Stimulated activated naive CD8-positive, alpha-beta T cell treated with anti-CD3 and anti-CD28 coated beads, Interleukin-15, amount 100 ng/mL, for 72 hours (primary cell): ENCODE results near the gene BLOC1S6.
A peak's percentile ranks its signal among the peaks of the same experiment; 100 is the strongest.

Experiments used
- ATAC-seq: fragments of 150-1000 bp; cut with Tn5 transposase; 2 replicates; pipeline ENCODE4 v1.10.0; 2021; ENCODE audit warnings: mild to moderate bottlenecking, moderate library complexity
- DNase-seq, 2 donors: peaks; one replicate each; pipeline ENCODE4 v3.0.0; 2021 to 2022
- H3K27ac Mint-ChIP-seq, 2 donors: one replicate each; pipeline ENCODE4 v1.8.0; 2022; ENCODE audit warnings: mild to moderate bottlenecking in 2 of 2, mixed read lengths in 2 of 2, moderate library complexity in 2 of 2
- H3K27me3 Mint-ChIP-seq: one replicate; pipeline ENCODE4 v1.8.0; 2022; ENCODE audit warnings: mixed read lengths
- H3K4me1 Mint-ChIP-seq: one replicate; pipeline ENCODE4 v1.8.0; 2022; ENCODE audit warnings: mild to moderate bottlenecking, mixed read lengths
- H3K4me3 Mint-ChIP-seq, 2 donors: one replicate each; pipeline ENCODE4 v1.8.0; 2022; ENCODE audit warnings: mild to moderate bottlenecking in 2 of 2, mixed read lengths in 2 of 2, moderate library complexity in 1 of 2
- H3K9me3 Mint-ChIP-seq, 2 donors: one replicate each; pipeline ENCODE4 v1.8.0; 2022; ENCODE audit warnings: mixed read lengths in 2 of 2

Gene BLOC1S6

GRCh38 chr15:45583731-45584639, 3.2 kb upstream of the BLOC1S6 start:
- Mint-ChIP-seq H3K27me3 (no peaks in the 10 kb centered on the region), H3K27ac (no peak overlapping the region), H3K4me3 (no peak overlapping the region), H3K4me1 (peaks cover 37% of the 10 kb centered on the region), H3K9me3 (no peaks in the 10 kb centered on the region)
- peak in 1 of 2 donors; percentile 17 for DNase-seq
- no peak for ATAC-seq

- Mint-ChIP-seq H3K4me3 (peak overlapping the region in 1 of 2 donors; percentile 93), H3K27ac (no peak overlapping the region), H3K4me1 (peaks cover 44% of the 10 kb centered on the region), H3K9me3 (no peaks in the 10 kb centered on the region), H3K27me3 (no peaks in the 10 kb centered on the region)
- ATAC-seq = no peak
- no peak for DNase-seq
These were observed 1.9 kb upstream of the BLOC1S6 start for GRCh38 chr15:45585069-45585791.

GRCh38 chr15:45586125-45586524, 1.1 kb upstream of the BLOC1S6 start:
- DNase-seq = no peak
- Mint-ChIP-seq H3K27ac (peak overlapping the region; percentile 99 to 100), H3K4me3 (peak overlapping the region; percentile 93 to 96), H3K9me3 (no peaks in the 10 kb centered on the region), H3K27me3 (no peaks in the 10 kb centered on the region), H3K4me1 (peaks cover 44% of the 10 kb centered on the region)
- no peak for ATAC-seq

- peak; percentile 2 for ATAC-seq
These were observed 531 bp upstream of the BLOC1S6 start for GRCh38 chr15:45586601-45587094.

GRCh38 chr15:45587863-45588170, 638 bp downstream of the BLOC1S6 start:
- ATAC-seq (no peak), DNase-seq (no peak)
- H3K9me3 Mint-ChIP-seq = no peaks in the 10 kb centered on the region
- peaks cover 44% of the 10 kb centered on the region for H3K4me1 Mint-ChIP-seq
- no peaks in the 10 kb centered on the region for H3K27me3 Mint-ChIP-seq
- H3K27ac Mint-ChIP-seq = peak overlapping the region; percentile 99 to 100
- peak overlapping the region; percentile 93 to 96 for H3K4me3 Mint-ChIP-seq

More at GRCh38 chr15:45586601-45587094, 531 bp upstream of the BLOC1S6 start:
- Mint-ChIP-seq H3K27ac (peak overlapping the region; percentile 99 to 100), H3K27me3 (no peaks in the 10 kb centered on the region), H3K4me3 (peak overlapping the region; percentile 93 to 96), H3K4me1 (peaks cover 44% of the 10 kb centered on the region), H3K9me3 (no peaks in the 10 kb centered on the region)
- no peak for DNase-seq

GRCh38 chr15:45588219-45588875, 1.2 kb downstream of the BLOC1S6 start:
- no peaks in the 10 kb centered on the region for H3K9me3 Mint-ChIP-seq
- H3K4me3 Mint-ChIP-seq = peak overlapping the region; percentile 93 to 96
- DNase-seq (no peak), ATAC-seq (no peak)
- H3K4me1 Mint-ChIP-seq = peaks cover 43% of the 10 kb centered on the region
- H3K27ac Mint-ChIP-seq = peak overlapping the region; percentile 99 to 100
- H3K27me3 Mint-ChIP-seq = no peaks in the 10 kb centered on the region

GRCh38 chr15:45589256-45589655, 2.1 kb downstream of the BLOC1S6 start:
- Mint-ChIP-seq H3K9me3 (no peaks in the 10 kb centered on the region), H3K4me3 (peak overlapping the region; percentile 93 to 96), H3K27me3 (no peaks in the 10 kb centered on the region), H3K27ac (no peak overlapping the region), H3K4me1 (peaks cover 34% of the 10 kb centered on the region)
- ATAC-seq = no peak
- DNase-seq = no peak

GRCh38 chr15:45594319-45594718, 7.1 kb downstream of the BLOC1S6 start:
- no peaks in the 10 kb centered on the region for H3K9me3 Mint-ChIP-seq
- H3K27ac Mint-ChIP-seq = peak overlapping the region in 1 of 2 donors; percentile 59
- ATAC-seq (no peak), DNase-seq (no peak)
- H3K27me3 Mint-ChIP-seq = no peaks in the 10 kb centered on the region
- H3K4me3 Mint-ChIP-seq = no peak overlapping the region
- peaks cover 4% of the 10 kb centered on the region for H3K4me1 Mint-ChIP-seq

- Mint-ChIP-seq H3K9me3 (no peaks in the 10 kb centered on the region), H3K4me1 (no peaks in the 10 kb centered on the region), H3K4me3 (no peak overlapping the region), H3K27ac (peak overlapping the region; percentile 40 to 59), H3K27me3 (no peaks in the 10 kb centered on the region)
- ATAC-seq (no peak), DNase-seq (no peak)
These were observed 7.8 kb downstream of the BLOC1S6 start for GRCh38 chr15:45594835-45595530.

GRCh38 chr15:45603881-45604280, 16.7 kb downstream of the BLOC1S6 start:
- H3K4me1 Mint-ChIP-seq = no peaks in the 10 kb centered on the region

GRCh38 chr15:45604326-45604725, 17.1 kb downstream of the BLOC1S6 start:
- no peak for DNase-seq
- Mint-ChIP-seq H3K9me3 (no peaks in the 10 kb centered on the region), H3K27me3 (no peaks in the 10 kb centered on the region), H3K4me1 (no peaks in the 10 kb centered on the region), H3K27ac (no peak overlapping the region), H3K4me3 (no peak overlapping the region)
- ATAC-seq = no peak

More at GRCh38 chr15:45603881-45604280, 16.7 kb downstream of the BLOC1S6 start:
- Mint-ChIP-seq H3K27ac (no peak overlapping the region), H3K9me3 (no peaks in the 10 kb centered on the region), H3K27me3 (no peaks in the 10 kb centered on the region), H3K4me3 (no peak overlapping the region)
- DNase-seq = no peak
- no peak for ATAC-seq

- no peak for ATAC-seq
- no peaks in the 10 kb centered on the region for H3K4me1 Mint-ChIP-seq
- H3K9me3 Mint-ChIP-seq = no peaks in the 10 kb centered on the region
- no peak for DNase-seq
- H3K27me3 Mint-ChIP-seq = no peaks in the 10 kb centered on the region
- H3K4me3 Mint-ChIP-seq = no peak overlapping the region
- peak overlapping the region; percentile 34 to 82 for H3K27ac Mint-ChIP-seq
These were observed 19.2 kb downstream of the BLOC1S6 start for GRCh38 chr15:45606413-45606812.

GRCh38 chr15:45606841-45607240, 19.7 kb downstream of the BLOC1S6 start:
- peak overlapping the region in 1 of 2 donors; percentile 60 for H3K27ac Mint-ChIP-seq
- H3K4me1 Mint-ChIP-seq = no peaks in the 10 kb centered on the region
- H3K27me3 Mint-ChIP-seq = no peaks in the 10 kb centered on the region
- H3K9me3 Mint-ChIP-seq = no peaks in the 10 kb centered on the region
- no peak overlapping the region for H3K4me3 Mint-ChIP-seq
- ATAC-seq (no peak), DNase-seq (no peak)

- H3K27ac Mint-ChIP-seq = no peak overlapping the region
- no peaks in the 10 kb centered on the region for H3K27me3 Mint-ChIP-seq
- peaks cover 8% of the 10 kb centered on the region for H3K4me1 Mint-ChIP-seq
- H3K4me3 Mint-ChIP-seq = no peak overlapping the region
- ATAC-seq (no peak), DNase-seq (no peak)
- H3K9me3 Mint-ChIP-seq = no peaks in the 10 kb centered on the region
These were observed 24.1 kb downstream of the BLOC1S6 start for GRCh38 chr15:45611305-45611704.

GRCh38 chr15:45612790-45613415, 25.7 kb downstream of the BLOC1S6 start:
- H3K27me3 Mint-ChIP-seq = no peaks in the 10 kb centered on the region
- peak; percentile 47 for ATAC-seq
- no peaks in the 10 kb centered on the region for H3K9me3 Mint-ChIP-seq
- no peak overlapping the region for H3K4me3 Mint-ChIP-seq
- no peak overlapping the region for H3K27ac Mint-ChIP-seq
- DNase-seq = no peak
- H3K4me1 Mint-ChIP-seq = peaks cover 8% of the 10 kb centered on the region
